ENCODE results near the gene FAM209A.

- TF ChIP-seq, protein P1, sequence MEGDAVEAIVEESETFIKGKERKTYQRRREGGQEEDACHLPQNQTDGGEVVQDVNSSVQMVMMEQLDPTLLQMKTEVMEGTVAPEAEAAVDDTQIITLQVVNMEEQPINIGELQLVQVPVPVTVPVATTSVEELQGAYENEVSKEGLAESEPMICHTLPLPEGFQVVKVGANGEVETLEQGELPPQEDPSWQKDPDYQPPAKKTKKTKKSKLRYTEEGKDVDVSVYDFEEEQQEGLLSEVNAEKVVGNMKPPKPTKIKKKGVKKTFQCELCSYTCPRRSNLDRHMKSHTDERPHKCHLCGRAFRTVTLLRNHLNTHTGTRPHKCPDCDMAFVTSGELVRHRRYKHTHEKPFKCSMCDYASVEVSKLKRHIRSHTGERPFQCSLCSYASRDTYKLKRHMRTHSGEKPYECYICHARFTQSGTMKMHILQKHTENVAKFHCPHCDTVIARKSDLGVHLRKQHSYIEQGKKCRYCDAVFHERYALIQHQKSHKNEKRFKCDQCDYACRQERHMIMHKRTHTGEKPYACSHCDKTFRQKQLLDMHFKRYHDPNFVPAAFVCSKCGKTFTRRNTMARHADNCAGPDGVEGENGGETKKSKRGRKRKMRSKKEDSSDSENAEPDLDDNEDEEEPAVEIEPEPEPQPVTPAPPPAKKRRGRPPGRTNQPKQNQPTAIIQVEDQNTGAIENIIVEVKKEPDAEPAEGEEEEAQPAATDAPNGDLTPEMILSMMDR (optimal IDR thresholded peaks at IDR 0.05 in 1 of 3, IDR thresholded peaks at IDR 0.05 in 1 of 3, conservative IDR thresholded peaks at IDR 0.05 in 1 of 3; ENCODE audit: extremely low read depth in 1 of 3, insufficient read depth in 2 of 3, low read length in 3 of 3), result no peak
- TF ChIP-seq EZH2 (IDR thresholded peaks at IDR 0.05; ENCODE audit: low read length), result no peak
These were observed 12.6 kb upstream of the FAM209A start for GRCh38 chr20:56511926-56512325.

Measured in keratinocyte (primary cell).